GM19455 (cell line): ENCODE results near the gene SIN3A.
"Not testable (repeated sequence)": the region's sequence is repeated elsewhere in the genome, so short reads cannot be mapped to it uniquely, and the experiment has no call there.

Source experiments
- ATAC-seq: cut with Tn5 transposase; IDR thresholded peaks from one replicate; pipeline ENCODE4 v1.9.1; 2021; ENCODE audit not compliant: unreplicated experiment

The SIN3A gene

DNA sequence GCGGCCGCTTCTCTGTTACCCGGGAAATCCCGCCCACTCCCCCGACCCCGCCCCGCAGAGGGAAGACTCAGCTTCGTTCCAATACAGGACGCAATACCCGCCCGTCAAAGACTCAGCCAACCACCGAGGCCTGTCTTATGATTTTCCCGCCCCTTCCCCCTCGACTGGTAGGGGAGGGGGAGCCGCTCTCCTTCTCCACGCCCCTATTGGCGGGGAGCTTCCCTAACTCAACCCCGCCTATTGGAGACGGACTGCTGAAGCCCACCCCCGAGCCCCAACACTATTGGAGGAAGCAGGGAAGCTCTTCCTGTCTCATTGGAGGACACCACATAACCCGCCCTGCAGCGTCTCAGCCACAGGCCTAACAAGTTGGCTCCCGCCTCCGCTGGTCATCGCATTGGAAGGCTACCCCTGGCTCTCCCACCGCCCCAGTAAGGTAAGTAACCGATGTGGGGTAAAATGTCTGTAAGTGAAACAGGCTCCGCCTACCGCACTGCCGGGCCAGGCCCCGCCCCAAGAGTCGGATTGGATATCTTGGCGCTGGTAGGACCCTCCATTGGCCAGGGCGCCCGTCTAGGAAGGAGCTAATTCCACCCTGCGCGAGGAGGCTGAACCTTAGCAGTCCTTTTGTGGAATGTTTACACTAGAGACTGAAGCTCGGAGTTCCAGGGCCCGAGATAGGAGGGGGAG lies at the start of gene SIN3A:
Gene SIN3A, minus strand, starts transcription at position 17 of the 690 bp plus-strand sequence. CDS start 21,315 bp downstream, outside the sequence.
- peak; percentile 37 for ATAC-seq

DNA sequence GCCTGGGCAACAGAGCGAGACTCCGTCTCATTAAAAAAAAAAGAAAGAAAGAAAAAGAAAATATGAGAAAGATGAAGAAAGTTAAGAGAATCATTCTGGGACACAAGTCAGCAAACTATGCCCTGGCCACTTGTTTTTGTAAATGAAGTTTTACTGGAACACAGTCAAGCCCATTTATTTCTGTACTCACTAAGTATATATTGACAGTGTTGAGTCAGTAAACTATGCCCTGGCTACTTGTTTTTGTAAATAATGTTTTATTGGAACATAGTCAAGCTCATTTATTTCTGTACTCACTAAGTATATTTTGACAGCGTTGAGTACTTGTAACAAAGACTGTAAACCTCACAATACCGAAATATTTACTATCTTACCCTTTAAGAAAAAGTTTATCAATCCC lies 42.2 kb upstream of the SIN3A start:
- ATAC-seq: no peak

DNA sequence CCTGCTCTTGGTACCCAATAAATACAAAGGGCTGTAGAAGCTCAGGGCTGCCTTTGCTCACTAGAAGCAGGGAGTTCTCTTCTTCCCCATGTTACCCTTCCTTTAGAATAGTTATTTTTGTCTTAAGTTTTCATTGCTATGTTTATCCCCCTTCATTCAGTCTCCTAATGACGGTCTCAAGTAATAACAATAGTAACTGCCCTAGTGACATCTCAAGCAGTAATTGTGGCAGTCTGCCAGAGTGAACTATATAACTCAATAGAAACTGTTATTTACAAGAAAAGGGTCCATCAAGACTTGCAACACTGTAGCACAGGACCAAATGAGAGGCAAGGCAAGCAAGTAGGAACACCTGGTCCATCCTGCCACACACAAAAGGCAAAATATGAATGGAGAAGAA lies 32.5 kb upstream of the SIN3A start:
- no peak for ATAC-seq

DNA sequence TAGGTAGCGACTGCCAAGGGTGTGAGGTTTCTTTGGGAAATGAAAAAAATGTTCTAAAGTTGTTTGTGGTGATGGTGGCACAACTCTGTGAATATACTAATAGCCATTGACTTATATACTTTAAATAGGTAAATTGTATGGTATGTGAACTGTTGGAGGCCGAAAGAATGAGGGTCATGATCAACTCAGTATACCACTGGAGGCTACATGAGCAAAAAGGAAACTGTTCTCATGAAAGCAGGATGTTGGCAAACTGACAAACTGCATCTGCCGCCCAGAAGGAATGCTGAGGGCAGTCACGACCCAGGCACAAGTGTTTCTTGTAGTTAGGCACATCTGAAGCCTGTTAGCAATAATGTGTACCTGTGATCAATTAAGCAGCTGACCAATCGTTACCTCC lies 32.1 kb upstream of the SIN3A start:
- not testable (repeated sequence) for ATAC-seq

DNA sequence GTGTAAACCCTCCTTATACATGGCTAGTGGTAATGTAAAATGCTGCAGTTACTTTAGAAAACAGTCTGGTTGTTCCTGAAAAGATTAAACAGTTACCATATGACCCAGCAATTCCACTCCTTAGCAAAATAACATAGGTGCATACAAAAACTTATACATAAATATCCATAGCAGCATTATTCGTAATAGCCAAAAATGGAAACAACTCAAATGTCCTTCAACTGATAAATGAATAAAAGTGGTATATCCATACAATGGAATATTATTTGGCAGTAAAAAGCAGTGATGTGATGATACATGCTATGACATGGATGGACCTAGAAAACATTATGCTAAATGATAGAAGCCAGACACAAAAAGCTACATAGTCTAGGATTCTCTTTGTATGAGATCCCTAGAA lies 31.6 kb upstream of the SIN3A start:
- no peak for ATAC-seq

DNA sequence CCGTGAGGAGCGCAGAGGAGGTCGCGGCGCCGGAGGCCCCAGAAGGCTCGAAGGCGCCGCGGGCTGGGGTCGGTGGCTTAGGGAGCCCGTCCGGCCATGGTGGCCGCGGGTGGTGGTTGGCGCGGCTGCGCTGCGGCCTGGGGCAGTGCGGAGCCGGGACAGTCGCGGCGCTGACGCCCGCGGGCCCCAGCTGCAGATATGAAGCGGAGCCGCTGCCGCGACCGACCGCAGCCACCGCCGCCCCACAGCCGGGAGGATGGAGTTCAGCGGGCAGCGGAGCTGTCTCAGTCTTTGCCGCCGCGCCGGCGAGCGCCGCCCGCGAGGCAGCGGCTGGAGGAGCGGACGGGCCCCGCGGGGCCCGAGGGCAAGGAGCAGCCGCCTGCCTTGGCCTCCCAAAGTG lies 29.0 kb upstream of the SIN3A start:
- ATAC-seq: not testable (repeated sequence)

DNA sequence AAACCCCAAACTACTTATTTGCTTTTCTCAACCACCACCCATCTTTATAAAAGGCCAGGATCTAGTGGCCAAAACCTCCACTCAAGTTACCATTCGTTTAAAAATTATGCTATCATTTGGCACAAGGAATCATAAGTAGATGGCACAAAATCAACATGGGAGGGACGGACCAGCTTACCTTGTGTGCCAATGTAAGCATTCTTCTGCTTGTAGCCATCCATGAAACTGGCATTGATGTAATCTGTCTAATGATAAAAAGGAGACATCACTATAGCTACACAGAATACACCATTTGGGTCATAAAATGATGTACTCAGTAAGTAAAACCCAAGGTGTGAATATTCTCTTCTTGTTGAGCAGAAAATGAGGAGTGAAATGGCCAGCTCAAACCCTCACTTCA lies 28.2 kb upstream of the SIN3A start:
- ATAC-seq: no peak

DNA sequence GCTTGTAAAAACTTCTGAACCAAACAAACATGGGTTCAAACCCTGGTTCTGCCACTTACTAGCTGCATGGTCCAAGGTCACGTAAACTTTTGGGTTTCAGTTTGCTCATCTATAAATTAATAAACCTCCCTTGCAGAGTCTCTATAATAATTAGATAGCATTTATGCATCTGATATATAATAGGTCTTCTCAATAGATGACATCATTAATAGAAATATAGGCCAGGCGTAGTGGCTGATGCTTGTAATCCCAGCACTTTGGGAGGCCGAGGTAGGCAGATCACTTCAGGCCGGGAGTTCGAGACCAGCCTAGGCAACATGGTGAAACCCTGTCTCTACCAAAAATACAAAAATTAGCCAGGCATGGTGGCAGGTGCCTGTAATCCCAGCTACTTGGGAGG lies 25.6 kb upstream of the SIN3A start:
- not testable (repeated sequence) for ATAC-seq

DNA sequence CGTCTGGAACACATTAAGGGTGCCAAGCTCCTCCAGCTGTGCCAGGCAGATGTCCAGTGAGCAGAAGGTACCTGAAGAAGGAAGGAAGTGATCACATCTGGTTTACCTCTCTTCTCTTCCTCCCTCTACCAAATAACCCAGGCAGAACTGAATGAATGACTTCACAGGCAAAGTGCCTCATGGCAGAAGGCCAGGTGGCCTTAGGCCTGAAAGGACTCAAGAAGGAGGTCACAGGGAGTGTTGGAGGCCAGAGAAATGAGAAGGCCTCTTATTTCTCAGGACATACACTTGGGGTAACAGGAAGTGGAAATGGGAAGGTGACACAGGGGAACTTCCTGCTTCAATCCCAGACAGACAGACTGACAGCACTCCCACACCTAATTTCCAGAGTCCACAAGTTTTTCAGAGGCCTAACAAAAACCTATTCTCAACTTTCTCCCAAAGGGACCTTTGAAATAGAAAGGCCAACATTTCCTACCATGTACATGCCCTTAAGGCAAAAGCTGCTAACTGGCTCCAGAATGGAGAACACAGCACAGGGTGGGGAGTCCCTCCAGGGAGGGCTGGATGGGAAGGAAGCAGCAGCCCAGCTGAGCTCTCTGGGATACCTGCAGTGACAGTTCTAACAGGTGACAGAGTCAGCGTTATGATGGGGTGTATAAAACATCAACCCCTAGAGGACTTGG lies 17.6 kb upstream of the SIN3A start:
- no peak for ATAC-seq

DNA sequence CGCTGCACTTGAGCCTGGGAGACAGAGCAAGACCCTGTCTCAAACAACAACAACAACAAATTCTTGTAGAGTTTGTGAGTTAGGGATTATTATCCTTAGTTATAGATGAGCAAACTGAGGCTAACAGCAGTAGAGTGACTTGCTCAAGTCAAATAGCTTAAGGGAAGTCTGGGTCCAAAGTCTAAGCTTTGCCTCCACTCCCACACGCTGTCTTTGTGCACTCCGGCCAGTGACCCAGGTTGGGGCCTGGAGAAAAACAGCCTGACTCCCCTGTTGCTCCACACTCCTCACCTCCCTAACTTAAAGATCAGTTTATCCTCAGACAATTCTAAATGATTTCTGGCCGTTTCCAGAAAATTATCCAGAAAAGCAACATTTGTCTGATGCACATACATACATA lies 9.2 kb upstream of the SIN3A start:
- no peak for ATAC-seq

DNA sequence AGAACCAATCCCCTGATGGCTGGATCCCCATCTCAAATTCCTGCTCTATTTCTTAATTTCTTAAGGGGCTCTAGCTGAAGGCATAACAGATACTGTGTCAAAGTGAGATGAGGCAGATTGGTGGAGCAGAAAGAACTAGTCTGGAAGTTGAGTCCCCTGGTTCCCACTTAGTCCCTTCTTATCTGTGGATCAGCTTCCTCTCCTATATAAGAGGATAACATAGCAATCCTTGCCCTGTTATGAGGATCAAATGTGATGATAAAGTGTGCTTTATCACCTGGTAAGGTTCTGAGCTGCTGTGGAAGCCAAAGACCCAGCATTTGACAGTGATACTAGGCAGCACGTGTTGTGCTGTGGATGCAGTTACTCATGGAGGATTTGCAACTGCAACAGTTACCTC lies 8.1 kb upstream of the SIN3A start:
- no peak for ATAC-seq

DNA sequence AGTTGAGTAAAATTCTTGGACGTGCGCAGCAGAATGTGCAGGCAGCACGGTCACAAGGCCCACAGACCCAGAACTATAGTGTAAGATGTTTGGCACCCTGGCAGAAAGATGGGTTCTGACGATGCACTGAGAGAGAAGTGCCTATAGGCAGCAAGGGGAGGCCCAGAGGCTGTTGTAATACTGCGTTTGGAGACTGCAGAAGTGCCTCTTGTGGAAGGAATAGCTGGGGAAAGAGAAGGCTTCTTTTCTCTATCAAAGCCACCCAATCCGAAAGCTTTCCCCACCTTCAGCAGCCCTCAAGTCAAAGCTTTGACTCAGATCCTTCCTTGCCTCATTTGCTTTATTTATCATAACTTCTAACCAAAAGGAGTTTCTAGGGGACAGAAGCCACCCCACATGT lies 5.2 kb upstream of the SIN3A start:
- no peak for ATAC-seq

DNA sequence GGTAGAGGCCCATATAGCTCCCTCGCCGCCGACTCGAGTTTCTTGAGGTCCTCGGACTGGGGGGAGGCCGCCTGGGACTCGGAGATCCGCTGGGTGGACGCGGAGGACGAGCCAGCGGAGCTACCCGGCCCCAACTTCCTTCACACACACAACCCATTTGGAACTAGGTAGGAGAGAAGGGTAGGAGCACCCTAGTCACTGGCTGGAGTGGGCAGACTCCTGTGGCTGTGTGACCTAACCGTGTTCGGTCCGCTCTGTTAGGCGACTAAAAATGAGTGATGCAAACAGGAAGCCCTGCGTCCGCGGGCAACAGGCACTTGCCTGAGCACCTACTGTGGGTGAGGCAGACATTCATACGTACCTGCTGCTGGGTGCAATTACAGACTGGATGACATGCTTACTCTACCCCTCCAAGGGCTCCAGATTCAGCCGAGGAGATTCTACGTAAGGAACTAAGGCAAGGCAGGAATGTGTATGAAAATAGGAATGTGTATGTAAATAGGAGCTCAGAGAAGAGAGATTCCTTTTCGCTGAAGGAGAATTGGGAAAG lies 4.6 kb upstream of the SIN3A start:
- ATAC-seq: no peak

DNA sequence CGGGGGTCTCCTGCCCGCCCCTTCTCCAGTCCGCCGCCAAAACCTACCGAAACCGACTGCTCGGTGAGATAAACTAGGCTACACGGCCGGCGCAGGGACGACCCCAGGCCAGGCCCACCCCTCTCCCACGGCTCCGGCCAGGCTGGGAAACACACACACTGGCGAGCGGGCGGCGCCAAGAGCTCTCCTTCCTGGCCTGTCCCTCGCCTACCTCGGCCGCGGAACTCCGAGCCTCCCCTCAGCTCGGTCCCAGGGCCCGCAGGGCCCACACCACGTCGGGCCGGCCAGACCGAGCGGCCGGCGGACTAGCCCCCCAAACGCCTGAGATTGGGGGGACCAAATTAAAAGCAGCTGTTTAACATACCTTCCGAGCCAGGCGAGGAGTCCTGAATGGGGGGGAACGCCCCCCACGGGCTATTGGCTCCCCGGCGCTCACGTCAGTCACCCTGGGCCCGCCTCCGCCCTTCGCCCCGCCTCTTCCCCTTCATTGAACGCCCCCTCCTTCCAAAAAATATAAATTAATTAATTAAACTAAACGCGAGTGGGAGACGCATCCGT lies 4.0 kb upstream of the SIN3A start:
- no peak for ATAC-seq

DNA sequence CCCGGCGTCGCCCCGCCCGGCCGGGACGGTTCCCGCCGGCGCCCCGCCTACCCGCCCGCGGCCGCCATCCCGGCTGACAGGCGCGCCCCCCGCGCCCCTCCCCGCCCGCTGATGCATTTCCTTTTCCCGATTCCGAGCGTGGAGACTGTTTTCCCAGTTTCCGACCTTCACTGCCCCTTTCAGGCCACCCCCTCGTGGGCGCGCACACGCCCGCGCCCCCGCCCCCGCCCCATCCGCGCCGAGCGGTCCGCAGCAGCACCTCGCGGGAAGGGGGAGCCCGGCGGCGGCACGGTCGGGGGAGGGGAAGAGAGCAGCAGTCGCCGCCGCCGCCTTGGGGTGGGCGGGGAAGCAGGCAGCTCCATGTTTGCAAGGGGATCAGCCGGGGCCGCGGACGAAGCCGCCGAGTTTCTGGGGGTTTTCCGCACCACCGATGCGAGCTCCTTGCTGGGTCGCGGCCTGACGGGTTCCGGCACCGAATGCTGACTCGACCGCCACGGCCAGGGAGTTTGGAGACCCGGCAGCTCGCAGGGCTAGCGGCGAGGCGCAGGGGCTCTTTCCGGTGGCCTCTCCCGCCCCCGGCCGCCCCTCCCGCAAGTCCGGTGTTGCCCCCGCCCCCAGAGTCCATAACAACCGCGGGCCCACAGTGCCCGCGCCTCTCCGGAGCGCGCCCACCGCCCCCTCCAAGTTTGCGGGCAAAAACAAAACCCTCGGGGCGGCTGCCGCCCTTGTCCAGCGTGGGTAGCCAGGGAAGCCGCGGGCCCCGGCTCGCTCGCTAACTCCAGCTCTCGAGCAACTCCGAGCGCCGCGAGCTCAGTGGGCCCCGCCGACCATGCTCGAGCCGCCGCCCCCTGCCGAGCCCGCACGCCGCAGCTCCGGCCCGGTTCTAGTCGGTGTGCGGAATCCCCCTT lies 3.2 kb upstream of the SIN3A start:
- ATAC-seq: no peak

DNA sequence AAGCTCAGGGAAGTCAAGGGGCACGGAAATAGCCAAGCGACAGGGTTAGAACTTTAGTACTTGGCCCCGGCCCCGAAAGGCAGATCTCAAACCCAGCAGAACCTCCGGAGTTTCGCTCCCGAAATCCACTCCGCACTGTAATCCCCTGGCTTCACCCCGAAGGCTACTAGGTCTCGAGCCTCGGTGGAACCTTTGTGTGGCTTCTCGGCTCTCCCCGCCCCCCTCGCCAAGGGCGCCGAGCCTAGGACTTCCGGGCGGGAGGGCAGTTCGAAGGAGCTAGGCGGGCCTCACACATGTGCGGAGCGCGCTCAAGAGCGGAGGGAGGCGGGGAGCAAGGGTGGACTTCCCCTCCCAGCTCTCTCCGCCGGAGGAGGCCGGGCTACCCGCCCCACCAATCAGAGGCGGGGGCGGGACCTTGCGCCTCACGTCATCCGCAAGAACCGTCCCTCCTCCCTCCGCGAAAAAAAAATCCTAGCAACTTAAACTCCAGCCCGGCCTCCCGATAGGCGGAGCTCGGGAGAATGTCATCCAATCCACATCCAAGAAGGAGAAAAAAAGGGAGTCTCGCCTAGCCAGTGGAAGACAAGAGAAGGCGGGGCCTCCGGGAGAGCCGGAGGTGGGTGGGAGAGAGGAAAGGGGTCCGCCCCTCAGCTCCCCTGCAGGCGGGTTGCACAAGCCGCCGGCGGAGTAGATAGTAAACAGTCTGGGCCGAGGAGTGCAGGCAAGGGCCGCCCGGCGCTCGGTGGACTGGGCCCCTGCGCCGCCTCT lies 2.4 kb upstream of the SIN3A start:
- peak; percentile 36 for ATAC-seq

DNA sequence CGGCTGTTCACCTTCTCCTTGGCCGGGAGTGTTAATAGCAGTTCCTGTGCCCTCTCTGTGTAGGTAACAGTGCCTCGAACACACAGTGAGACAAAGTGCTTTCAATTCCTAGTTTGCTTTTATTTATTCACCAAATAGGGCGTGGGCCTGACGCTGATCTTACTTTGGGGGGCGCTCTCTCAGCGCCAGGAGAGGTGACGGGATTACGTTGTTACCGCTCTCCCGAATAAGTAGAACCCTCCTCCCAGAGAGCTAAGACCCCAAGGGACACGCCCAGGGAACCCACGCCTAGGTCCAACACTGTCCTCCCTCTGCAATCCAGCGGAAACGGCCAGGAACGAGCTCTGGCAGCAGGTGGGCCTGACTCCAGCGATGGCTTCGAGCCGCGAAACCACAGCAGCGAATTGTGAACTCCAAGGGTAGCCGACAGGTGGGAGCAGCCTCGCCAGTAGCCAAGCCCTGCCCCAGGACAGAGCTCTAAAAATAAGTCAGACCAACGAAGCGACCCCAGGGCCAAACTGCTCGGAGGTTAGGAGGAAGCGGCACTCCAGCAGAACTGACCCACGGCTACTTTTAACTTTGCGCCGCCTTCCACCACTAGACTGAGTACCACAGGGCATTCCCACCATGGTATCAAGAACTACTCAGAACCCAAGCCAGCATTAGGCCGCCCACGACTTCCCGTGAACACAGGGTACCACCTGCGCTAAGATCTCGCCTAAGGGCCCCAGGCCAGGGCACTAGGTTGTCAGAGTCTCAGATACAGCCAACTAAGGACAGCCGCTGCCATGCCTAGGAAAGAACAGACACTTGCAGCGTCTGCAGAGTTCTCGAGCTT lies 1.6 kb upstream of the SIN3A start:
- no peak for ATAC-seq

DNA sequence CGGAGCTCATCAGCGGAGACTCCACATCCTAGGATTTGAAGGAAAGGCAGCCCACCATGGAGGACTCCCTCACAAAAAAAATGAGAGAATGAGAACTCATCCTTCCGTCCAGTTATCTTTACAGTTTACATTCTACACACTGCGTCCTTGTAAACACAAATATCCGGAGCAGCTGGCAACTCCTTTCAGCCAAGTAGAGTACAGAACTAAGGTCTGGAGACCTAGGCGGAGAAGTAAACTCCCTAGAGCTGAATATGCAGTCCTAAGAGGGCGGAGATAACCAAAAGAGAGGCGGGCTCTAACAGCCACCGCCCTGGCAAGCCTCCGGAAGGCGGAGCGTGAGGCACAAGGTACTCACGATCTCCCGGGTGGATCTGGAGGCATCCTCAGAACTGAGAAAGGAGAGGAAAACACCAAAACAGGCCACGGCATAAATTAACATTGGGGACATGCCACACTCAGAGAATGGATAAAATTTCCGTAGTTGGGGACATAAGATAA lies 924 bp upstream of the SIN3A start:
- no peak for ATAC-seq

DNA sequence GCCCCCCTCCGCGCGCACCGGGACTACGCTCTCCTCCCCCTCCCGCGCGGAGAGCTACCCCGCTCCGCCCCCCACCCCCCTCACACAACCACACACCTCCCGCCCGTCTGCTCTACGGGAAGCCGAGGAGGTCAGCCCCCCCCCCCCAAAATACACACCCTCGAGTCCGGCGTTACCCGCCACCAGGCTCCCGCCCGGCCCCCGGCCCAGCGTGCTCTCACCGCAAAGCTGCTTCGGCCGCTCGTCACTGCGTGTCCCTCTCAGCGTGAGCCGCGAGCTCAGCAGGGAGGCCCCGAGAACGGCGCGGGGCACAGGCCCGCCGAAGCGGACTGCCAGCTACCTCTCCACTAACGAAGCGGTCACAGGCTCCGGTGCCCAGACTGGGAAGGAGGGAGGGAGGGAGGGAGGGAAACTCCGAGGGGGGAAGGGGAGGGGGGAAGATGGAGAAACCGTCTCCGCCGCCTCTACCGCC lies 252 bp downstream of the SIN3A start:
- no peak for ATAC-seq
